ENCODE results near the gene ASB4.
"Not testable (repeated sequence)": the region's sequence is repeated elsewhere in the genome, so short reads cannot be mapped to it uniquely, and the experiment has no call there.

The ASB4 gene

GRCh38 chr7:95552010-95552926 lies 66.5 kb downstream of the ASB4 start:
- not testable (repeated sequence) for DNase-seq (ENCODE audit: low read depth in 2 of 2)

GRCh38 chr7:95553939-95554338 lies 68.2 kb downstream of the ASB4 start:
- DNase-seq (ENCODE audit: low read depth in 2 of 2), result no peak

GRCh38 chr7:95556777-95557176 lies 71.0 kb downstream of the ASB4 start:
- no peak for DNase-seq (ENCODE audit: low read depth in 2 of 2)

- DNase-seq (ENCODE audit: low read depth in 2 of 2), result no peak
These were observed 73.1 kb downstream of the ASB4 start for GRCh38 chr7:95558864-95559263.

GRCh38 chr7:95560674-95561073 lies 74.9 kb downstream of the ASB4 start:
- DNase-seq (ENCODE audit: low read depth in 2 of 2), result no peak

GRCh38 chr7:95569720-95570119 lies 84.0 kb downstream of the ASB4 start:
- DNase-seq (ENCODE audit: low read depth in 2 of 2), result no peak

- no peak for DNase-seq (ENCODE audit: low read depth in 2 of 2)
These were observed 91.4 kb downstream of the ASB4 start for GRCh38 chr7:95577137-95577536.

GRCh38 chr7:95578299-95578855 lies 92.6 kb downstream of the ASB4 start:
- DNase-seq (ENCODE audit: low read depth in 2 of 2), result no peak

GRCh38 chr7:95579318-95579717 lies 93.6 kb downstream of the ASB4 start:
- DNase-seq (ENCODE audit: low read depth in 2 of 2), result no peak

- no peak for DNase-seq (ENCODE audit: low read depth in 2 of 2)
These were observed 95.7 kb downstream of the ASB4 start for GRCh38 chr7:95581467-95581866.

- DNase-seq (ENCODE audit: low read depth in 2 of 2), result no peak
These were observed 97.0 kb downstream of the ASB4 start for GRCh38 chr7:95582578-95583293.

GRCh38 chr7:95583834-95584621 lies 98.3 kb downstream of the ASB4 start:
- no peak for DNase-seq (ENCODE audit: low read depth in 2 of 2)

GRCh38 chr7:95584769-95585425 lies 99.2 kb downstream of the ASB4 start:
- no peak for DNase-seq (ENCODE audit: low read depth in 2 of 2)

GRCh38 chr7:95585426-95585789 lies 99.7 kb downstream of the ASB4 start:
- DNase-seq (ENCODE audit: low read depth in 2 of 2), result no peak

- DNase-seq (ENCODE audit: low read depth in 2 of 2), result no peak
These were observed 101.2 kb downstream of the ASB4 start for GRCh38 chr7:95586951-95587301.

- no peak for DNase-seq (ENCODE audit: low read depth in 2 of 2)
These were observed 103.3 kb downstream of the ASB4 start for GRCh38 chr7:95589031-95589430.

- DNase-seq (ENCODE audit: low read depth in 2 of 2), result no peak
These were observed 104.0 kb downstream of the ASB4 start for GRCh38 chr7:95589766-95590165.
